ENCODE results near the gene AURKB.
"Not testable (repeated sequence)": the region's sequence is repeated elsewhere in the genome, so short reads cannot be mapped to it uniquely, and the experiment has no call there.

AURKB gene

DNA sequence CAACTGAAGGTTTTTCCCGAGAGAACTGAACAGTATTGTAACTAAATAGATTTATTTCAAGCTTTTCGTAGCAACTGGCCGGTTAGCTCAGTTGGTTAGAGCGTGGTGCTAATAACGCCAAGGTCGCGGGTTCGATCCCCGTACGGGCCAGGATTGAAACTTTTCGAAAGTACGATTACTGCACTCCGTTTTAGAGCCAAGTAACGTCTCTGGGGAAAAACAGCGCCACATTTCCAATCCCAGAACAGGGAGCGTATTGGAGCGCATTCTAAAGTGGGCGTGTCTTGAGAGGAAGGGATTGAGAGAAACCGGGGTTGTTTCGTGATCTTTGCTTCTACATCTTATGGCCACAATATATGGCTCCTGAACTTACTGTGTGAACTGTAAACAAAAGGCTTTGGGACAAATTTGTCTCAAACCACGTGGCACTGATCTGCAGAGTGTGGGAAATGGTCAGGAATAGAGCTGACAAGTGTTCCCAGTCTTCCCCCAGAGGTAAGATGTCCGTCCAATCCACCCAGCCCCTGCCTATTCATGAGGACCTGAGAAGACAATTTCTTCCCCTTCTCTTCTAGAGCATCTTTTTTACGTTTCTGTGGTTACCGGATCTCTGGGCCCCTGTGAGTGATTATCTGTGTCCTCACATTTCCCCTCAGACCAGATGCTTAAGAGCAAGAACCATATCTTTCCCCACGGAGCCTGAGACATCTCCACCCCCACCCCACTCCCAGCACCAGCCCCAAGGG is 22.7 kb downstream of the AURKB start:
- DNase-seq (ENCODE audit: low read depth): peak; percentile 98

GRCh38 chr17:8186787-8187516 is 23.4 kb downstream of the AURKB start:
- DNase-seq (ENCODE audit: low read depth): peak; percentile 94

DNA sequence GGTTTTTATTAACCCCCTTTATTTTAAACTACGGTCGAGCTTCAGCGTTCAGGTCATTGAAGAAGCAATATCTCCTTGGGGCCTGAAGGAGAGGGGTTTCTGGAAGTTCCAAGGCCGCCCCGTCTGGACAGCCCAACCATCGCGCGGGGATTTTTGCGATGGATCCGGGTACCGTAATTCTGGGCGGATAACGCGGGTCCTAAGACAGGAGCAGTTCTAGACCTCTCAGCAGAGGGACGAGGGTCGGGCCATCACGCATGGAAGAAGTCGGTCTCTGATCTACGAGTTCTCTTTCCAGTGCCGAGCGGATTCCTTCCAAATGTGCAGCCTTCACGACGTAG is 24.0 kb downstream of the AURKB start:
- no peak for DNase-seq (ENCODE audit: low read depth)

DNA sequence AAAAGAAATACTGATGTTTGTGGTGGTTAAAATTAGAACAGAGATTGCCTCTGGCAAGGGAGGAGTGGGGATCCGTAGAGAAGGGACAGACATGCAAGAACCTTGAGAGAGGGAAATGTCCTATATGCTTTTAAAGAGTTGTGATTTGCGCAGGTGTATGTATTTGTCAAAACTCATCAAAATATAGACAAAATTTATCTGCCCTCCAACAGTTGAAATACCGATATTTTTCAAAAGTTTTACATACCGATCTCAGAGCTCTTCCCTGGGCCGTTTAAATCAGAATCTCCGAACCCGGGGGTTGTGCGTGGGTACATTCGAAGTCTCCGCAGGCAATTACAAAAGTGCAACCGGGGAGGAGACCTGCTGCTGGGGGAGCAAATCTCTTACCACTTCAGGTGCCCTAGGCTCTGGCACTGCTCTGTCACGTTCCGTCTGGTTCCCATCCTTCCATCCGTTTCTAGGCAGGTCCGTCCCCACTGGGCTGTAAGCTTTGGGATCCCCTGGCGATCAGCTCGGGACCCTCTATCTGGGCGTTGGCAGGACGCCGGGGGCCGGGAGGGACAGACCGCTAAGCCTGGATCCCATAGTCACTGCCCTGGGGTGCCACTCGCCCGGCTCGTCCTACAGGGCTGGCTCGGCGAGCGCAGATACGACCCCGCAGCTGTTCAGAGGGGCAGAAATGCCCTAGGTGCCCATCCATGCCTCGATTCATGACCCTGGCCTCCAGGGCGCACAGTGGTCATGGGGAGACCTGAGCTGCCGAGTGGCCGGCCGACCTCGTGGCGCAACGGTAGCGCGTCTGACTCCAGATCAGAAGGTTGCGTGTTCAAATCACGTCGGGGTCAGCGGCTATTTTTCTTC is 24.6 kb downstream of the AURKB start:
- DNase-seq (ENCODE audit: low read depth): no peak

GRCh38 chr17:8176998-8177731 is 33.2 kb downstream of the AURKB start:
- no peak for DNase-seq (ENCODE audit: low read depth)

- DNase-seq (ENCODE audit: low read depth): peak; percentile 79
Measured at GRCh38 chr17:8176197-8176940, 34.0 kb downstream of the AURKB start, which contains the start of gene TMEM107. TMEM107 (minus strand) TSS chr17:8176380; CDS start chr17:8176286, 94 bp downstream.

- DNase-seq (ENCODE audit: low read depth): no peak
Measured at GRCh38 chr17:8175795-8176196, 34.6 kb downstream of the AURKB start.

DNA sequence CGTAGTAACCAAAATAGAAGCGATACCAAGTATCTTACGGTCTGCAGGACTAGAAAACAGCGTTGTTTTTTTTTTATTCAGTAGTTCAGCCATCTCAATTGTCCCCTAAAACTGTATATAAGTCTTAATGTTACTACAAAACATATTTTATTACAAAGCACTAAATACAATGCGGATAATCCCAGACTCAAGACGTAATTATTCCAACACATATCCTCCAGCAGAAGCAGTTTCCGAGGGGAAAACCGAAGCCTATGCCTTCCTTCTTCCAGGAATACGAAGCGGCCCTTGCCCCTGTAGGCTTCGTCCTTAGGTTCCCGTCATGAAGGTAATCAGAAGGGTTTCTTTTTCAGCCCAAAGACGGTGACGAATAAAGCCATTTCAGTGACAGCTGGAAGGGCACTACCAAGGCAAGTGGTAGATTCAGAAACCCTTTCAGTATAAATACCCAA is 36.5 kb downstream of the AURKB start:
- DNase-seq (ENCODE audit: low read depth): no peak

GRCh38 chr17:8173056-8173870 is 37.1 kb downstream of the AURKB start:
- DNase-seq (ENCODE audit: low read depth): peak; percentile 98

DNA sequence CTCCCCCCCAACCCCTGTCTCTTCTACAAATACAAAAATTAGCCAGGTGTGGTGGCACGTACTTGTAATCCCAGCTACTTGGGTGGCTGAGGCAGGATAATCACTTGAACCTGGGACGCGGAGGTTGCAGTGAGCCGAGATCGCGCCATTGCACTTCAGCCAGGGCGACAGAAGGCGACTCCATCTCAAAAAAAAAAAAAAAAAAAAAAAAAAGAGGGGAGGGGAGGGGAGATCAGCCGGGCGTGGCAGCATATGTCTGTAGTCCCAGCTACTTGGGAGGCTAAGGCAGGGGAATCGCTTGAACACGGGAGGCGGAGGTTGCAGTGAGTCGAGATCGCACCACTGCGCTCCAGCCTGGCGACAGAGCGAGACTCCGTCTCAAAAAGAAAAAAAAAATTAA is 40.2 kb downstream of the AURKB start:
- not testable (repeated sequence) for DNase-seq (ENCODE audit: low read depth)

DNA sequence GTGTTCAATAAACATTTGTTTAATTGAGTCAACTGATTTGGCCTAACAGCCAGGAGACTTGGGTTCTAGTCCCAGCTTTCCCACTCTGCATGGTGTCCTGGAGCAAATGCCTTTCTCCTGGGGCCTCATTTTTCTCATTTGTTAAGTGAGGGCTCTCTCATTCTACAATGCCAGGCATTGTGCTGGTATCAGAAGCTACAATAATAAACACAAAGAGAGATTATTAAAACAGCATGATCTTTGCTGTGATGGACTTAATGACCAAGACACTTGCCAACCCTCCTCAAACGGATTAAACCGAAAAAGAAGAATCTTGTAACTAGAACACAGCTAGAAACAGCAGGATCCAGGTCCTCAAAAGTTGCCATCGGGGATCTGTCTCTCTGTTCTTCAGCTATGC is 42.8 kb downstream of the AURKB start:
- no peak for DNase-seq (ENCODE audit: low read depth)

- DNase-seq (ENCODE audit: low read depth): no peak
Measured at GRCh38 chr17:8166731-8167130, 43.6 kb downstream of the AURKB start.

GRCh38 chr17:8164815-8165131 is 45.6 kb downstream of the AURKB start:
- DNase-seq (ENCODE audit: low read depth): no peak

DNA sequence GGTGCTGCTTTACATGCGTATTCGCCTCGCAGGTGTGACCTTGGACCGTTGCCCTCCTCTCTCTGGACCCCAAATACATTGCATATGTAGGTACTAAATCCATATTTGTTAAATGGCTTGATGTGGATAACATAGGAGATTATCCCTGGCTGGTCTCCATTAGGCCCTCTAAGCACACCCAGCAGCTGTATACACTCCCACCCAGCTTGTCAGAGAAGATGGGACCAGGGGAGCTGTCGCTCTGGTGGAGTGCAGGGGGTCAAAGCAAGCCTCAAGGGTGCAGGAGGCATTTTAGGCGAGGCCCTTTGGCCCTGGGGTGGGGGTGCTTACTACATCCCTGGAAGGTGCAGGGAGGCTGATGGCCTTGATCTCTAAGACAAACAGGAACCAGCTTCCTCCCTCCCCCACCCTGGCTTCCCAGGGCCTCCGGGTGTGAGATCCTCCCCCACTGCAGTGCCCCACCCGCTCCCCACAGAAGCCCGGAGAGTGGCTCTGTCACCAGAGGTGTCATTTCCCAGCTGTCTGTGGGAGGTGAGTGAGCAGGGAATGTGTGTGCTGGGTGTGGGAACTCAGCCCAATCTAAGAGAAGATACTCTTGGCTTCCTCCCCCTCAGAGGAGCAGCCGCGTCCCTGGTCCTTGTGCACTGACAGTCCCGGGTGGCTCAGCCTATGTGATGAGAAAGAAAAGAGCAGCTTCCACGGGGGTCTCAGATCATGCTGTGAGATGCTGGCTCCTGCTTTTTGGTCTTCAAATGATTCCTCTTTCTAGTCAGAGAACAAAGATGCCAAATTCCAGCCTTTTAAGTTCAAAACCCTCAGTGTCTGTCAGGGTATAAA is 46.2 kb downstream of the AURKB start:
- no peak for DNase-seq (ENCODE audit: low read depth)

DNA sequence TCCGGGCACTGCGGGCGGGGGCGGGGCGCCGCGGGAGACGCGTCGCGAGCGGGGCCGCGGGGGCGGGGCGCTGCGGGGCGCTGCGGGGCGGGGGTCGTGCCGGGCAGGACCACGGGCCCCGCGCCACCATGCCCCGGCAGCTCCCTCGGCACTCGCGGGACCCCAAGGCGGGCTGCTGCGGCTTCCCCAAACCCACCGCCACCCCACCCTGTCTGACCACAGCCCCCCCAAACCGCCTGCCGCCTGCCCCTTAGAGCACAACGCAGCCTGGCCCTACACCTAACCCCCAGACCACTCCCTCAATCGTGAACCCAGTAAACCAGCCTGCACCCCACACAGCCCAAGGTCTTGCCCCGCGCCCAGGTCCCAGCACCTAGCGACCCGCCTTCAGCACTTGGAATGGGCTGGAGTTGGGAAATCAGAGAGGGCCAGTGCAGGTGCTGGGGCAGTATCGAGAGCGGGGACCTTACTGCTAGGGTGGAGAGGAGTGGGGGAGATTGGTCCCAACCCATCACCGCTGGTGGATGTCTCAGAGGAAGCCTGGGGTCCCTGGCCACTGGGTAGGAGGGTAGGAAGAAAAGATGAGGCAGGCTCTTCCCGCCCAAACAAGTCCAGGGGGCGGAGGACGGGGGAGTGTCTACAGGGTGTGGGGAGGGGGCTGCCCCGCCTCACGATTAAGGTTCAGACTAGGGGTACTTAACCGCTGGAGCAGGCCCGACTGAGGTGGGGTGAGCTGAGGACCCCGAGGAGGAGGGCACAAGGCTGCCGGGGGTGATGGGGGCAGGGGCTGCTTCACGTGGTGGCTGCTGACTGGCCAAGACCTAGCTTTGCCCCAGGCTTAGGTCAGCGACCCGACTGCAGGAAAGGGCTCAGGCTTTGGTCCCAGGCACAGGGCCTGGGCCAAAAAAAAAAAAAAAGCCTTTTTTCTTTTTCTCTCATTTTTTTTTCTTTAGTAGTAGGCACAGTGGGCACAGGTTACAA is 47.1 kb downstream of the AURKB start:
- DNase-seq (ENCODE audit: low read depth): no peak

DNA sequence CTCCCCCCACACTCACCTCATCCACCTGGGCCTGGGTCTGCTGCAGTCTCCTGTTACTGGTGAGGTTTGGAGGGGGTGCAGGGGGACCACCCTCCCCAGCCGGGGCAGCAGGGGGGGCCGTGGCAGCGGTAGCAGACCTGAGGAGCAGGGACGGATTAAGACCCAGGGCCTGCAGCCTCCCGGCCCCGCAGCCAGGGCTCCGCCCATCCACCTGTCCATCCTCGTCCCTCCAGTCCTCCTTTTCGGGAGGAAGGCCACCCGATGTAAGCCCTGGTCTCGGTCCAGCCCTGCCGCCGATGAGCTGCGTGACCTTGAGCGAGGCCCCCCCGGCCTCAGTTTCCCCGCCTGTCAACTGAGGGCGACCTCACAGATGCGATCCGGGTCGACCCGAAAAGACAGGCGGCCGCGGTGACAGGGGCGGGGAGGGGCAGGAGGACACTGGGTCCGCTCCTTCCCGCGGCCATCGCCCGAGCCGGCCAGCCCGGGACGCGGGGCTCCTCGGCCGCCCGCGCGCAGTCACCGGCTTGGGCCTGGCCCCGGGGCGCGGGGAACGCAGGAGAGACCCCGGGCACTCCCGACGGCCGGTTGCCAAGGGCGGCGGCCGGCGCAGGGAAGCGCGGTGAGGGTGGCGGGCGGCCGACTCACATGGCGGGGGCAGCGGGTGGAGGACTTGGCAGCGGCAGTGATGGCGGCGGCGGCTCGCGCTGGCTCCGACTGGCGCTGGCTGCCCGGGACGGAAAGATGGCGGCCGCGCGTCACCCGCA is 48.0 kb downstream of the AURKB start, which contains the start of gene VAMP2:
Gene VAMP2 (minus strand): TSS at position 716 of the 764 bp plus-strand sequence. CDS start 69 bp downstream, at position 647.
- peak; percentile 66 for DNase-seq (ENCODE audit: low read depth)

All from iris pigment epithelial cell (primary cell).